ENCODE measurements around the gene GNG14. TPM values are rescaled to one million over a fixed set of nuclear protein-coding genes. Genes with fewer than 3 reads are reported as not detected.
"Not testable (repeated sequence)": the region's sequence is repeated elsewhere in the genome, so short reads cannot be mapped to it uniquely, and the experiment has no call there.

Gene GNG14
- not detected for total RNA-seq

GRCh38 chr19:12687496-12688196 lies at the start of gene GNG14:
Gene GNG14, plus strand, starts transcription at chr19:12687998. Its CDS starts 51 bp downstream, at chr19:12688049.
- Histone ChIP-seq H3K36me3 (no peaks in the 10 kb centered on the region), H3K27me3 (no peaks in the 10 kb centered on the region), H3K4me3 (no peak within 1 kb of the TSS), H3K27ac (no peak within 1 kb of the TSS), H3K9me3 (no peaks in the 10 kb centered on the region), H3K4me1 (no peaks in the 10 kb centered on the region)
- no peak for DNase-seq (ENCODE audit: low spot score)
- no peak for TF ChIP-seq CTCF (IDR thresholded peaks at IDR 0.05)

- Histone ChIP-seq H3K4me3 (no peak overlapping the region), H3K4me1 (peaks cover 0 to 12% of the 10 kb centered on the region in 2 donors), H3K27ac (no peak overlapping the region), H3K27me3 (no peaks in the 10 kb centered on the region), H3K36me3 (no peaks in the 10 kb centered on the region), H3K9me3 (no peaks in the 10 kb centered on the region)
- no peak for DNase-seq (ENCODE audit: low spot score)
- no peak for TF ChIP-seq CTCF (IDR thresholded peaks at IDR 0.05)
These were observed 49.1 kb upstream of the GNG14 start for GRCh38 chr19:12638611-12639182.

- Histone ChIP-seq H3K9me3 (no peaks in the 10 kb centered on the region), H3K4me1 (peaks cover 0 to 12% of the 10 kb centered on the region in 2 donors), H3K27me3 (no peaks in the 10 kb centered on the region), H3K4me3 (peak overlapping the region in 1 of 2 donors; percentile 35), H3K36me3 (no peaks in the 10 kb centered on the region), H3K27ac (no peak overlapping the region)
- peak; percentile 83 for DNase-seq (ENCODE audit: low spot score)
- TF ChIP-seq CTCF (IDR thresholded peaks at IDR 0.05): peak; percentile 62 to 83
These were observed 47.7 kb upstream of the GNG14 start for GRCh38 chr19:12639901-12640613.

GRCh38 chr19:12641456-12641855 lies 46.3 kb upstream of the GNG14 start:
- Histone ChIP-seq H3K9me3 (no peaks in the 10 kb centered on the region), H3K4me1 (peaks cover 0 to 12% of the 10 kb centered on the region in 2 donors), H3K36me3 (no peaks in the 10 kb centered on the region), H3K4me3 (no peak overlapping the region), H3K27ac (no peak overlapping the region), H3K27me3 (no peaks in the 10 kb centered on the region)
- DNase-seq (ENCODE audit: low spot score): no peak
- TF ChIP-seq CTCF (IDR thresholded peaks at IDR 0.05): no peak

GRCh38 chr19:12642506-12642905 lies 45.3 kb upstream of the GNG14 start:
- H3K27ac ChIP-seq: no peak overlapping the region
- H3K4me3 ChIP-seq: no peak overlapping the region
- DNase-seq (ENCODE audit: low spot score): no peak
- H3K4me1 ChIP-seq: peaks cover 0 to 14% of the 10 kb centered on the region in 2 donors
- H3K9me3 ChIP-seq: no peaks in the 10 kb centered on the region
- H3K36me3 ChIP-seq: no peaks in the 10 kb centered on the region
- no peak for TF ChIP-seq CTCF (IDR thresholded peaks at IDR 0.05)
- no peaks in the 10 kb centered on the region for H3K27me3 ChIP-seq

GRCh38 chr19:12643716-12644115 lies 44.1 kb upstream of the GNG14 start:
- H3K36me3 ChIP-seq; H3K4me3 ChIP-seq; H3K9me3 ChIP-seq; H3K27ac ChIP-seq; H3K27me3 ChIP-seq; DNase-seq (ENCODE audit: low spot score): not testable (repeated sequence)
- peaks cover 0 to 26% of the 10 kb centered on the region in 2 donors for H3K4me1 ChIP-seq
